GM12878 (cell line): ENCODE data around the gene ZSCAN23. TPM values are rescaled to one million over a fixed set of nuclear protein-coding genes. Genes with fewer than 3 reads are reported as not detected.

Source experiments
- ATAC-seq: fragments of 200-7000 bp; cut with Tn5 transposase; 3 replicates; pipeline ENCODE4 v1.9.1; 2020; ENCODE audit warnings: mild to moderate bottlenecking, moderate library complexity
- BruUV-seq: library from RNA; stranded (reverse); fragments of 400-500 nt; replicated peaks from 2 replicates; lab custom pipeline; 2021; lab: Mats Ljungman, UMichigan
- CTCF ChIA-PET: fragments of 300-600 bp; sonication (Branson Sonifier 250); formaldehyde crosslinking; extraction: SDS; loops from one replicate; lab custom pipeline; 2021; ENCODE audit warnings: inconsistent platforms; lab: Yijun Ruan, JAX
- POLR2A ChIA-PET: fragments of 350-600 bp; formaldehyde crosslinking; extraction: SDS; loops from one replicate; lab custom pipeline; 2021; ENCODE audit warnings: inconsistent platforms; lab: Charles Lee
- RAD21 ChIA-PET: fragments of 300-600 bp; sonication (Branson Sonifier 250); formaldehyde crosslinking; loops from one replicate; lab custom pipeline; 2023; ENCODE audit warnings: antibody characterized with exemption; ENCODE audit not compliant: unreplicated experiment; lab: Charles Lee
- SMC1A ChIA-PET: fragments of 300-600 bp; sonication (Branson Sonifier 250); formaldehyde crosslinking; loops from one replicate; lab custom pipeline; 2023; ENCODE audit not compliant: unreplicated experiment, uncharacterized antibody; lab: Charles Lee
- DNase-seq: peaks from one replicate; pipeline ENCODE4 v3.0.0-alpha.2; 2011; ENCODE audit warnings: low read depth, low spot score
- FAIRE-seq: peaks from 3 replicates; lab custom pipeline; 2011; peaks lifted over from hg19 to GRCh38; lab: Jason Lieb, UNC
- H2AFZ ChIP-seq: 2 replicates; pipeline ENCODE4 v1.6.0; 2011; ENCODE audit warnings: low read depth, low read length, control low read depth; ENCODE audit not compliant: control insufficient read depth
- H3K27ac ChIP-seq: 2 replicates; pipeline ENCODE4 v1.5.1; 2011; ENCODE audit warnings: control low read depth; ENCODE audit not compliant: control insufficient read depth, insufficient read depth
- H3K27me3 ChIP-seq, 2 experiments: replicated peaks in 1 of 2; 2 replicates each; pipeline versions ENCODE4 v1.6.0 to v1.6.1; 2011; ENCODE audit warnings: low read length in 1 of 2; ENCODE audit not compliant: control insufficient read depth in 2 of 2, insufficient read depth in 2 of 2
- H3K36me3 ChIP-seq, 2 experiments: 2 replicates each; pipeline ENCODE4 v1.5.1; 2011; ENCODE audit warnings: low read length in 1 of 2; ENCODE audit not compliant: control insufficient read depth in 2 of 2, insufficient read depth in 2 of 2
- H3K4me1 ChIP-seq: 2 replicates; pipeline ENCODE4 v1.6.1; 2011; ENCODE audit warnings: mild to moderate bottlenecking, low read length, moderate library complexity, mixed read lengths; ENCODE audit not compliant: control insufficient read depth, insufficient read depth
- H3K4me2 ChIP-seq: 2 replicates; pipeline ENCODE4 v1.6.0; 2011; ENCODE audit warnings: control low read depth; ENCODE audit not compliant: control insufficient read depth, insufficient read depth
- H3K4me3 ChIP-seq: fragments of 200-600 bp; sonication (generic); 2 replicates; pipeline ENCODE4 v1.5.1; 2016
- H3K79me2 ChIP-seq: 2 replicates; pipeline ENCODE4 v1.6.0; 2011; ENCODE audit warnings: low read length; ENCODE audit not compliant: control insufficient read depth, insufficient read depth
- H3K9ac ChIP-seq: 2 replicates; pipeline ENCODE4 v1.8.0; 2011; ENCODE audit warnings: low read length, control low read depth, mixed read lengths; ENCODE audit not compliant: control insufficient read depth, insufficient read depth
- H3K9me3 ChIP-seq: replicated peaks from 3 replicates; pipeline ENCODE4 v1.5.1; 2011; ENCODE audit warnings: mild to moderate bottlenecking, low read length; ENCODE audit not compliant: control insufficient read depth, insufficient read depth
- H4K20me1 ChIP-seq: 2 replicates; pipeline ENCODE4 v1.6.0; 2011; ENCODE audit not compliant: control insufficient read depth, insufficient read depth
- CEBPZ ChIP-seq: fragments of 150-350 bp; IDR thresholded peaks from 2 replicates; pipeline ENCODE4 v1.6.1; 2016; ENCODE audit warnings: low read depth, low read length
- CHD2 ChIP-seq: IDR thresholded peaks from 2 replicates; pipeline ENCODE4 v1.6.1; 2011; ENCODE audit warnings: low read depth, low read length, improper control_type of control experiment, borderline replicate concordance
- MXI1 ChIP-seq: fragments of 150-350 bp; IDR thresholded peaks from 2 replicates; pipeline ENCODE4 v1.6.1; 2011; ENCODE audit warnings: low read depth, mild to moderate bottlenecking, inconsistent platforms, low read length, improper control_type of control experiment
- ZBTB33 ChIP-seq: fragments of 450-650 bp; IDR thresholded peaks from 2 replicates; pipeline ENCODE4 v1.6.1; 2017; ENCODE audit warnings: mild to moderate bottlenecking
- ZBTB40 ChIP-seq: fragments of 450-650 bp; IDR thresholded peaks from 2 replicates; pipeline ENCODE4 v1.6.1; 2016; ENCODE audit warnings: mild to moderate bottlenecking, moderate library complexity, borderline replicate concordance
- ZNF384 ChIP-seq: IDR thresholded peaks from 2 replicates; pipeline ENCODE4 v1.6.1; 2012; ENCODE audit warnings: low read depth, mild to moderate bottlenecking, low read length, improper control_type of control experiment, borderline replicate concordance
- WGBS: methylation state at CpG from one replicate; pipeline ENCODE4 v1.1.6; 2016; ENCODE audit warnings: low lambda C conversion rate; ENCODE audit not compliant: insufficient replicate concordance, insufficient coverage; ENCODE audit errors: missing lambda C conversion rate; 5-methylcytosine and 5-hydroxymethylcytosine counted together
- in situ Hi-C: fragments of 300-500 bp; cut with MboI; formaldehyde crosslinking; loops from 9 replicates; pipeline ENCODE4 v1.14.3; 2018; ENCODE audit warnings: mixed read lengths
- intact Hi-C: fragments of 100-400 bp; cut with micrococcal nuclease; formaldehyde crosslinking; loops from one replicate; pipeline ENCODE4 v1.14.2; 2022; ENCODE audit not compliant: unreplicated experiment
- polyA plus RNA-seq, 11 experiments: library from polyadenylated mRNA; depleted of rRNA in 4 of 11; unstranded in 6 of 11; stranded (reverse) in 5 of 11; fragments of >200 nt; fragmentation: Nextera tagmentation in 4 of 11; fragmentation: Illumina TruSeq in 1 of 11; extraction: Ambion mirVana in 4 of 11; extraction: Trizol in 1 of 11; gene quantifications; 1 replicate in 1 of 11; 2 replicates in 10 of 11; pipeline versions ENCODE4 v1.2.1 to v1.2.3, GENCODE V29; 2011 to 2016; ENCODE audit warnings: inconsistent platforms in 2 of 11, missing spikeins in 2 of 11, low read depth in 1 of 11
- total RNA-seq, 4 experiments: library from RNA; depleted of rRNA in 3 of 4; stranded (reverse); fragments of >200 nt in 3 of 4; fragmentation: Illumina TruSeq in 1 of 4; extraction: Trizol in 1 of 4; gene quantifications; 2 replicates each; pipeline versions ENCODE4 v1.2.1 to v1.2.3, GENCODE V29; 2013 to 2021

Gene ZSCAN23
- total and polyA plus RNA-seq, 10 of the 15 experiments (the other 5 are each of a cell fraction or from before 2014, with no cell fraction given) = 0.04 to 2.3 (median 0.84) TPM

GRCh38 chr6:28468056-28468455 is 24.8 kb upstream of the ZSCAN23 start:
- CTCF ChIA-PET = interaction anchor here (1.3 kb wide), 1 partner anchor 13 kb away, joined by 3 read pairs; no protein-coding TSS in a partner anchor
- POLR2A ChIA-PET = no interaction called here
- H2AFZ ChIP-seq = no peak overlapping the region
- no peak overlapping the region for H3K27ac ChIP-seq
- FAIRE-seq (no peak), ATAC-seq (no peak), DNase-seq (no peak)
- H3K9ac ChIP-seq = no peak overlapping the region
- no peaks in the 10 kb centered on the region for H3K79me2 ChIP-seq
- no peak overlapping the region for H3K4me3 ChIP-seq
- H3K4me1 ChIP-seq = no peaks in the 10 kb centered on the region
- in situ Hi-C loops = no loop called here
- no peak overlapping the region for H3K4me2 ChIP-seq
- SMC1A ChIA-PET = no interaction called here
- 57% methylated on average over 7 of the region's 7 CpGs for WGBS
- no peaks in the 10 kb centered on the region for H4K20me1 ChIP-seq
- RAD21 ChIA-PET = no interaction called here
- no peaks in the 10 kb centered on the region for H3K9me3 ChIP-seq
- no TSS peak for BruUV-seq
- H3K27me3 ChIP-seq = no peaks in the 10 kb centered on the region; a peak in 2 of 4 replicates
- TF ChIP-seq CHD2 (no peak), ZBTB40 (no peak), ZNF384 (no peak), MXI1 (no peak), ZBTB33 (no peak), CEBPZ (no peak)
- TF ChIP-seq, all 136 proteins: peak for 0
- H3K36me3 ChIP-seq = no peaks in the 10 kb centered on the region
- intact Hi-C loops = no loop called here
